GM11168 (cell line): Measurements from ENCODE around the gene TCL1A.
"Not testable (repeated sequence)": the region's sequence is repeated elsewhere in the genome, so short reads cannot be mapped to it uniquely, and the experiment has no call there.

Experiments used
- in situ Hi-C: fragments of 300-500 bp; cut with MboI; formaldehyde crosslinking; loops from one replicate; pipeline ENCODE4 v1.12.0; 2022; ENCODE audit warnings: low sequenced_read_pairs; ENCODE audit not compliant: unreplicated experiment

TCL1A gene

DNA sequence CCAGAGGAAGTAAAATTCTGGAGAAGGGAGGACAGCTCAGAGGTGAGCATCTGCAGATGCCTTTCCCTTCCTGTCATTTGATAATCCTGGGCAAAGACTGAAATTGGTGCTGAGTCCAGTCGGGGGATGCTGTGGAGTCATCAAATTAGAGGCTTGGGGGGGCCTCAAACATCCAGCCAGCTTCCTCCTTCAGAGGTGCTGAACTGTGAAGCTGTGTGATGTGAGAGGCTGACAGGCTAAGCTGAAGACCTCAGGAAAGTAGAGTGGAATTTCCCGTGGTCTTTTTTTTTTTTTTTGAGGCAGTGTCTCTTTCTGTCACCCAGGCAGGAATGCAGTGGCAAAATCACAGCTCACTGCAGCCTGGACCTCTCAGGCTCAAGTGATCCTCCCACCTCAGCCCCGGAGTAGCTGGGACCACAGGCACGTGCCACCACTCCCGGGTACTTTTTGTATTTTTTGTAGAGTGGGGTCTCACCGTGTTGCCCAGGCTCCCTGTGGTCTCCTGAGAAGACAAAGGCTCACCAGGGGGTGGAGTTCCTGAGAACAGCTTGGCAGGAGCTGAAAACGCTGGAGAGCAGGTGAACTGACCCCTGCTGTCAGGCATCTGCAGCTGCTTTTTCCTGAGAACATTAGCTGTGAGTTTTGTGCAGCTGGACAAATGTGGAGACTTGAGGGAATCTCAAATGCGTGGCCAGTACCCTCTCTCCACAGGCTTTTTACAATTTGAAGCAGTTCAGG lies 33.8 kb downstream of the TCL1A start:
- in situ Hi-C loops = no loop called here

DNA sequence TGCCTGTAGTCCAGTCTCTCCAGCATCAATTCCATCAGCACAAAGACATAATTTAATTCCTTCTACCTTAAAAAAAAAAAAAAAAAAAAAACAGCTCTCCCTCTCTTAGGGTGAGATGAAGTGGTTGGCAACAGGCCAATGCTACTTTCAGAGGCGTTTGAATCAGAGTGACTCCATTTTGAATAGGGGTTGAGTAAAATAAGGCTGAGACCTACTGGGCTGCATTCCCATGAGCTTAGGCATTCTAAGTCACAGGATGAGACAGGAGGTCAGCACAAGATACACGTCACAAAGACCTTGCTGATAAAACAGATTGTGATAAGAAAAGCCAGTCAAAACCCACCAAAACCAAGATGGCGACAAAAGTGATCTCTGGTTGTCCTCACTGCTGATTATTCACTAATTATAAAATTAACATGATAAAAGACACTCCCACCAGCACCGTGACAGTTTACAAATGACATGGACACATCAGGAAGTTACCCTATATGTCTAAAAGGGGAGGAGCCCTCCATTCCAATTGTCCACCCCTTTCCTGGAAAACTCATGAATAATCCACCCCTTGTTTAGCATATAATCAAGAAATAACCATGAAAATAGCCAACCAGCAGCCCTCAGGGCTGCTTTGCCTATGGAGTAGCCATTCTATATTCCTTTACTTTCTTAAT lies 34.6 kb downstream of the TCL1A start:
- in situ Hi-C loops = no loop called here

DNA sequence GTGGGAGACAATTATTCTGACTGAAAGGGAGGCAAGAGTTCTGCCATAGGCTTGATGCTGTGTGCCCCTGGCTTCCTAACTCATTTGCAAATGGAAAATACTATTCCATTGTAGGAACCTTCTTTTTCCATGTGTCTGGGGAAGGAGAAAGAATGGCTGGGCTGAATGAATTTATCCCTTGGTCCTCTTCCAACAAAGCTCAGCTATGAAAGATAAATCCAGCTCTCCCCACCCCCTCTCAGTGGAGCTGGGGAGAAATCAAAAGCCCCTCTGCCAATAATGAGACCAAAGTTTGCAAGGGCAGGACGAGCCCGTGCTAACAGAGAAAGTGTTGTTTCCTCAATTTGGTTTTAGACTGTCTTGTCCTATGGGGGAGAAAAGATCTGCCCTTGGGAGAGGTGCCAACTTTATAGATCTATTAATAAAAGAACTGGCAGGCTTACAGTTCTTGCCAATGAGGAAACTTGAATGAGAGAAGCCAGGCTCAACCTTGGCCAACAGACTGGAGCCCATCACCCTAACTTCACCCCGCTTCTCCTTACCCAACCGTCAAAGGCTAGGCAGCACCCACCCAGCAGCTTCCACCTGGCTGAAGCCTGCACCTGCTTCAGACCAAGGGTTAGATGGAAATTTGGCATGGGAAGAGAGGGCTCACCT lies 36.6 kb downstream of the TCL1A start:
- in situ Hi-C loops = no loop called here

DNA sequence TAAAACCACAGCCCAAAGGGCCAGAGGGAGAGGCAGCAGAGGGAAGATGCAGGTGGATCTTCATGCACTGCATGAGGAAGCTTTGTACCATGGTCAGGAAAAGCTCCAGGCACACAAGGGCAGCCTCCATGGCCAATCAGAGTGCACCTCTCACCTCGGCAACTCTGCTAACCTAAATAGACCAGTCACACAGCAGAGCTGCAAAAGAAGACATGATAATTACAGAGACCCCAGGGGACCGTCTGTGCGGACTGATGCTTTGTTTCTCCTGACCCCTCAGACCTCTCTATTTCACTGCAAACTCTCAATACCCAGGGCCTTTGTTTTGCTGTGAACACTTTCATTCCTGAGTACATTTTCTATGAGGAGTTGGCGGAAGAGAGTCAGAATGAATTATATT lies 38.4 kb downstream of the TCL1A start:
- in situ Hi-C loops = no loop called here

DNA sequence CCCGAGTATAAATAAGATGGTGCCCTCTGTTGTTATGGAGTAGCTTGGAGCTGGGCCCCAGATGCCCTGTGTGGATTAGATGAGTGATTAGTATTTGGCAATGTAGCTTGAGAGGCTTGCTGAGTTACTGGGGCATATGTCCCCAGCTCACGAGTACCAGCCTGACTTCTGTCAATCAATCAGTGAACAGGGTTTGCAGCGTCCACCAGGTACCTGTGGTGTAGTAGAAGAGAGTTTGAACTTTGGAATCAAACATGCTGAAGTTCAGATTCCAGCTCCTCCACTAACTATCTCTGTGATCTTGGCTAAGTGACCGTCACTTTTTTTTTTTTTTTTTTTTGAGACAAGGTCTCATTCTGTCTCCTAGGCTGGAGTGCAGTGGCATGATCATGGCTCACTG lies 39.3 kb downstream of the TCL1A start:
- in situ Hi-C loops = no loop called here

DNA sequence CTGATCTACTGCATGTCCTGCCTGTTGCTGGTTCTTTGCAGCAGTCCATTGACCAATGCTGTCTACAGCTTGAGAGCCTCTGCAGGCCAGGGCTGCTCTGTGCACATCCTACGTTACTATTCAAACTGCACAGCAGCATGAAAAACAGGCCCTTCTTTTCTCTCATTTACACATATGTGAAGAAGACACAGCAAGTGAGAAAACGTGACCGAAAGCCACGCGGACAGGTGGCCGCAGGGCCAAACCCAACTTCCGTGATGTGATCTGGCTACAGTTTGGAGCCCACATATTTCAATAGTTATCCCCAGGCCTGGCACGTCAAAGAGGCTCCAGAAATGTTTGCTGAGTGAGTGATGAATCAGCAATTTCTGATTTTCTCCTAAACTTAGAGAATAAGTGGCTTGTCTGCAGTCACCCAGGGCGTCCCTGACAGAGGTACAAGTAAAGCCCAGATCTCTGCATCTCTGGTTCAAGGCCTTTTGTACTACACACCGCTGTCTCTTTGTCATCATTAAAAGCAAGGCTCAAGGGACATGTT lies 45.6 kb downstream of the TCL1A start:
- in situ Hi-C loops = no loop called here

DNA sequence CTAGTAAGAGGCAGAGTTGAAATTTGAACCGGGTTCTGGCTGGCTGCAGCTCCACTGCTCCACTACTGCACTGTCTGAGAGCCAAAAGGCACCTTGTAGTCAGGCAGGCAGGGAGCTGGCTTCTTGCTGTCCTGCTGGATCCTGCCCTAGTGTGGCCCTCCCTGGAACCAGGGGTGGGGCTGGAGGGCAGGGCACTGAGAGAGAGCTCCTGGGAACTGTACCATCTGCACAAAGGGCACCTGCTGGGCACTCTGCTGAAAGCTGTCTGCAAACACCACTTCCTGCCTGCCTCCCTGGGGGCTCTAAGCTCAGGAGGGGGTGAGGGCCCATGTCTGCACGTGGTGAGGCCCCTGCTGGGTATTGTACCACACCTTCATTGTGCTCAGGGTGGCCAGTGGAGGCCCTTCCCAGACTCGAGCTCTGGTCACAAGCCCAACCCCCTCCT lies 46.7 kb downstream of the TCL1A start:
- in situ Hi-C loops = no loop called here

DNA sequence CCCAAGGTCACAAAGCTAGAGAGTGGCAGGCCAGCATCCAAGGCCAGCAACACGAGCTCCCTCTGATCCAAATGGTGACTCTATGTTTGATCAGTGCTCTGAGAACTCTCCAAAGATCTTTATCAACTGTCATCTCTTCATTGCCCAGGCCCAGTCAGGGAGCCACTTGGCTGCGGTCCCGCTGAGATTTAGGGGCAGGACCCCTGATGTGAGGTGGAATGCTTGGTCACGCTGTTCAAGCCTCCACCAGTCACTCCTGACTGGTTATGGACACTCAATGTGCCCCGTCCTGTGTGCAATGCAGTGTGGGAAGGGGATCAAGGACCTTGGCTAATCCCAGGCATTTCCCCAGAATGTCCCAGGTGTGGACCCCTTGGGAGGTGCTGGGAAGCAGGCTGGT lies 47.5 kb downstream of the TCL1A start:
- in situ Hi-C loops = no loop called here

DNA sequence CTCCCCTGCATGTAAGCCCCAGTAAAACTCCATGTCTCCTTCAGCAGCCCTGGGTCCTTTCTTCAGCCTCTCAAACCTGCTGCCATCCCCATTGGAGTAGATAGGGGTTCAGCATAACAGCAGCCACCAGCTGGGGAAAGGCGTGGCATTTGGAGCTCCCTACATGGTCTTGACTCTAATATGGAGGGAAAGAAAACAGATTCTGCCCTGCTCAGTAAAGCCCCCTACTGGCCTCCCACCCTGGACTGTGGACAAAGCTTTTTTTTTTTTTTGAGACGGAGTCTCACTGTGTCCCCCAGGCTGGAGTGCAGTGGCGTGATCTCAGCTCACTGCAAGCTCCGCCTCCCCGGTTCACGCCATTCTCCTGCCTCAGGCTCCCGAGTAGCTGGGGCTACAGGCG lies 48.4 kb downstream of the TCL1A start:
- in situ Hi-C loops = not testable (repeated sequence)

DNA sequence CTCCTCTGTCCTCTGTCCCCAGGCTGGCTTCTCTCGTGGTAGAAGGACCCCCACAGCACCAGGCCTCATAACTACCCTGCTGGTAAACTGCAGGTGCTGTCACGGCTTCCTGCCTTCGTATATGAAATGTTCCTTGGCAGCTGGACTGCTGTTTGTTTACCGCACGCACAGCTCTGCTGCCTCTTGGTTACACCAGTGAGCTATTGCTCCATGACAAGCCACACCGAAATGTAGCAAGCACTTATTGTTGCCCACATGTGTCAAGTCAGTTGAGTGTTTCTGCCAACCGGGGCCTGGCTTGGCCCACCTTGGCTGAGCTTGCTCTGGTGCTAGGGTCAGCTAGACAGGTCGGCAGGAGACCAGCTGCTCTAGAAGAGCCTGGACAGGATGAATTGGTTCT lies 49.4 kb downstream of the TCL1A start:
- in situ Hi-C loops = no loop called here

DNA sequence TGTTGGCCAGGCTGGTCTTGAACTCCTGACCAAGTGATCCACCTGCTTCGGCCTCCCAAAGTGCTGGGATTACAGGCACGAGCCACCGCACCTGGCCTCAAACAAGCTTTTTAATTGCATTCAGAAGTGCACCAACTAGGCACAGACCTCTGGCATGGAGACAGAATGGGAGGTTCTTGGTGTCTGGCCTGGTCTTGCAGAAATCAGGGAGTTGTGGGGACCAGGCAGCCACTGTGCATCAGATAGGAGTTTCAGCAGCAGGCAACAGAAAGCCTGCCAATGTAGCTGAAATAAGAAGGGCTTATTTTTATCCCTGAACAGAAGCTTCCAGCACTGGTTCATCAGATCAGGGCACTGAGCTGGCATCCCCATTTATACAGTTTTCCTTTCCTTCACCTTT lies 49.9 kb downstream of the TCL1A start:
- in situ Hi-C loops = no loop called here

DNA sequence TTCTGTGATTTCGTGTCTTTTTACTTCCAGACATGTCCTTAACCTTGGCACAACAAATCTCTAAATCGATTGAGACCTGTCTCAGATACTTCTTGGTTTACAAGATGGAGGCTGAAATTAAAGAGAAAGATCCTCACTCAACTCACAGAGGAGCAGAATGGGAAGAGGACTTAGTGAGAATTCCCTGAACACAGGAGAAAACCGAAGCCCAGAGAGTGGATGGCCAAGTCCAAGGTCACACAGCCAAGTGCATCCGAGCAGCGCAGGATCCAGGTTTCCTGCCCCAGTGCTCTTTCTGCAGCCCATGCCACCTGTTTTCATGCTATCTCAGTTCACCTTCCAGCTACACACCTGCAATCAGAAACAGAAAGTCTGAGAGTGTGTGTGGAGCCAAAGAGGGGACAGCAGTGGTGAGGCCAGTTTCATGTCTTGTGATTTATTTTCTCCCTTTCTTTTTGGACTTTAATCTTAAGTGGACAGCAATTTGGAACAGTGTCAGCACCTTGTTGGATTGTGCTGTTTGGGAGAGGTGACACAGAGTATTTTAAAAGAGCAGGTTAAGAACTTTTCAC lies 50.6 kb downstream of the TCL1A start:
- in situ Hi-C loops = no loop called here

DNA sequence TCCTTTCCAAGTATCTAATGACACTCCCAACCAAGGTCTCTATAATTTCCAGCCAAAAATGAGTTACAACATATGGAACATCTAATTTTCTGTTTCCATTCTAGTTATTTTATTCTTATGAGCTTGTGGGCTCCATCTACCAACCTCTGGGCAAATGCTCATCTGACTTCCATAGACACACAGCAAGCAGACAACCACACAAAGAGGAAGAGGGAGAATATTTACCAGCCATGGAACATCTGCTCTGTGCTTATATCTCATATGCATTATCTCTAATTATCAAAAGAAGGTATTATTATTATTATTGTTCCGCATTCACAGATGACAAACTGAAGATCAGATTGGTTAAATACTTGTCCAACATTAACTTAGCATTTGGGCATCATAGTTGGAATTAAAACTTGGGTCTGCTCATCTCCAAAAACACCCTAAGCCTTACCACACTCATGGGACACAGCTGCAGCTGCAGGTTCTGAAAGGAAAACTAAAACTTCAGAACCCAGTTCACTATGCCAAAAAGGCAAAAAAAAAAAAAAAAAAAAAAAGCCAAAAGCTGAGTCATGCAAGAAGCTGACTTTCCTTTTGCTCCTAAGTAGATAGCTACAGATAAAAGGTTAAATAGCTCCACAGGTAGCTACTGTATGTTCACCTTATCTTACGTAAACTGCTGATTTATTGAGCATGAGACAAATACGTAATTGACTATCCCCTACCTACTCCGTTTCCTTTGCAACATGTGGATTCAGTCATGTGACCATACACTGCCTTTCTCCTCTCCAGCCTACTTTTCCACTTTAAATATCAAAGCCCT lies 51.3 kb downstream of the TCL1A start:
- in situ Hi-C loops = no loop called here

DNA sequence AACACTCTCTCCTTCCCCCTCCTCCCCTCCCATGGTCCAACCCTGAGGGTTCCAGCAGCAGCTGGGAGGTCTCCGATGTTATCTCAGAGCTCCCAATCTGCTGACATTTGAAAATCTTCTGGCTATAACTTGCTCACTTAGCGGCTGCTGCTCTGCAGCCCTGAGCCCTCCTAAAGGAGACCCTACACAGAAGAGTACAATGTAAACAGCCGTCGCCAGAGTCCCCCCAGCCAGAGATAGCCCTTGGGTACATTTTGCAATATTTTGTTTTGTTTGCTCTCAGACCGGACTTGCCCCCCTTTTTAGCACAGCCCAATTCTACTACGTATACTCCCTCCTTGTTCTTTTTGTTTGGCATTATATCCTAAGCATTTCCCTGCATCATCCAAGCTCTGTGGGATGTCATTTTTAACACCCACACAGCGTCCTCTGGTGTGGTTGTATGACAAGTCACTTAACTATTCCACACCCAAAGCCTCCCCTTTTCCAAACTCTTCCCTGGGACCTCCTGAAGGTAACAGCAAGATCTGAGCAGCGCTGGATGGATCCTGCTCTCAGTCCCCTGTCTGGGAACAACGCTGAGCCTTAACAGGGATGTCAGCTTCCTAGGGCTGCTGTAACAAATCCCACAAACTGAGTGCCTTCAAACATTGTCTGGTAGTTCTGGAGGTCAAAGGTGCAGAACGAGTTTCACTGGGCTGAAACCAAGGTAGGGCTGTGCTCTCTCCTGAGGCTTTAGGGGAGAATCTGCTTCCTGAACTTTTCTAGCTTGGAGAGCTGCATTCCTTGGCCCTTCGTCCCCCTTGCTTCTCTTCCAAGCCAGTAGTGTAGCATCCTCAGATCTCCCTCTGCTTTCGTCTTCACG lies 53.0 kb downstream of the TCL1A start:
- in situ Hi-C loops = no loop called here

DNA sequence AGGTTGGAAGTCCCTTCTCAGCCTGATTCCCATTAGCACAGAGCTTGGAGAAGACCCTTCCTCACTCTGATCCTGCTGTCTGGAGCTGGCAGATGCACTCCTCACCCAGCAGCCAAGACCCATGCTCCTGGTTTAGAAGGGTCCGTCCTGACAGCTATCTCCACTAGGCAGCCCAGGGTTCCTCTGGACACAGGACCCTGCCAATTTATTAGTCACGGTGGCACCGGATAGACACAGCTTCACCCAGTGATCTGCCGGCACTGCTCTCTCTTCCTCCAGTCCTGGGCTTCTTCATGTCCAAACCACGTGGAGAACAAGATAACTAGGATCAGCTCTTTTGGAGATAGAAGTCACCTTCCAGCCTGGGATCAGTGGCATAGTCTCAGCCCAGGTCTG lies 53.9 kb downstream of the TCL1A start:
- in situ Hi-C loops = no loop called here
